ENCODE measurements around the gene NNT.

DNA sequence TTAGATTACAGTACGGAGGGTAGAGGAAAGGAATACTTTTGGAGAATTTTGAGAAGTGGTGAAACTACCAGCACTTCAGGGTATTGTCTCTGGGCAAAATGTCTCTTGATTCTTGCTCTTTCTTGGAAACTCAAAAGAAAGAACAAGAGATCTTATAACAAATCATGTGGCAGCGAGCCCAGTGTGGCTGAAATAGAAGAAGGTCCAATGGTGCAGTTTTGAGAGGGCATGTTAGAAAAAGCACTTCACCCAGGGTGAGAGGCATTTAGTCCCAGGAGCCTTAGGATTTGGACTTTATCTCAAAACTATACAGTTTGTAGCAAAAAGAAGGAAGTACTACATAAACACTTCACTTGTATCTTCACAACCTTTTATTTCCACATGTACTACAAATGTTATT lies 39.4 kb downstream of the NNT start:
- TF ChIP-seq GATA2 (IDR thresholded peaks at IDR 0.05; ENCODE audit: low read depth, low read length) (no peak), GATA3 (IDR thresholded peaks at IDR 0.05; ENCODE audit: low read depth, low read length) (no peak)

Data from SH-SY5Y (cell line).